ENCODE measurements around the gene PDK2.
"Not testable (repeated sequence)": the region's sequence is repeated elsewhere in the genome, so short reads cannot be mapped to it uniquely, and the experiment has no call there.

The PDK2 gene

DNA sequence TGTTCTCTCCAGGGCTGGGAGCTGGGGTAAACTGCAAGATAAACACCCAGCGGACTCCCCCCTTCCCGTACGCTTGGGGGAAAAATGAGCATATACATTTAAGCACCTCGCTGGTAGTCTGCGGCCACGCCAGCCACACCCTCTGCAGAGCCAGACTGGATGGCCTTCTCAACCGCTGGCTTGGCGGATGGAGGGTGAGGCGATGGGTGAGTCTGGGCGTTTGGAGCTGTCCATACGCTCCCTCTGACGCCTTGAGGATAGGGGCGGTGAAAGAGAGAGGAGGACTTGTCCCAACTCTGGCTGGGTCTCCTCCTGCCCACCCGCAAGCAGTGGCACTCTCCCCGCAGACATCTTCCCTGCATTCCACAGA is 38.2 kb upstream of the PDK2 start:
- peak overlapping the region; percentile 68 for H3K4me3 ChIP-seq (ENCODE audit: low read length)
- no peak for DNase-seq (ENCODE audit: low read depth, low spot score)

- H3K4me3 ChIP-seq (ENCODE audit: low read length), result no peak overlapping the region
Observed at GRCh38 chr17:50057521-50057991, 37.6 kb upstream of the PDK2 start.

GRCh38 chr17:50058296-50058953 is 36.7 kb upstream of the PDK2 start:
- no peak for DNase-seq (ENCODE audit: low read depth, low spot score)
- H3K4me3 ChIP-seq (ENCODE audit: low read length), result no peak overlapping the region

More at GRCh38 chr17:50057521-50057991, 37.6 kb upstream of the PDK2 start:
- no peak for DNase-seq (ENCODE audit: low read depth, low spot score)

GRCh38 chr17:50059256-50059655 is 35.9 kb upstream of the PDK2 start:
- no peak overlapping the region for H3K4me3 ChIP-seq (ENCODE audit: low read length)
- no peak for DNase-seq (ENCODE audit: low read depth, low spot score)

DNA sequence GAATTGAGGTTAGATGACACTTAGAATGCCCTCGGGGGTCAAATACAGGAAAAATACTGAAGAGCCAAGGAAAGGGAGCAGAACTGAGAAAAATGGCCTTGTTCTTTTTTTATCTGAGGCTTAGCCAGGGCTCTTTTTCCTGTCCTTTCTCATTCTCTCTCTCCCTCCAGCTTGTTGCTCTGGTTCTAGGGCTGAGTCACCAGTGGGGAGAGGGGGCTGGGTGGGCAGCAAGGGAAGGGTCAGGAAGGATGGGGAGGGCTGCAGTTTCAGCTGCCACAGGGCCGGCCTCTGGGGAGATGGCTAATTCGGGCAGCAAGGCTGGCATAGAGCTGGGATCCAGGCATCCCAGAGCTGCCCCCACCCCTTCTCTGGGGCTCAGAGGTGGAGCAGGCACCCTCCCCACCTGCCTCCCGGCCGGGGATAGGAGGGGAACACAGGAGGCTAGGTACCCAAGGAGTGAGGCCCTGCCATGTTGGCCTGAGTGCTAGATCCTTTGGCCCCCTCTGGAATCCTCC is 35.3 kb upstream of the PDK2 start:
- H3K4me3 ChIP-seq (ENCODE audit: low read length), result no peak overlapping the region
- DNase-seq (ENCODE audit: low read depth, low spot score), result no peak

DNA sequence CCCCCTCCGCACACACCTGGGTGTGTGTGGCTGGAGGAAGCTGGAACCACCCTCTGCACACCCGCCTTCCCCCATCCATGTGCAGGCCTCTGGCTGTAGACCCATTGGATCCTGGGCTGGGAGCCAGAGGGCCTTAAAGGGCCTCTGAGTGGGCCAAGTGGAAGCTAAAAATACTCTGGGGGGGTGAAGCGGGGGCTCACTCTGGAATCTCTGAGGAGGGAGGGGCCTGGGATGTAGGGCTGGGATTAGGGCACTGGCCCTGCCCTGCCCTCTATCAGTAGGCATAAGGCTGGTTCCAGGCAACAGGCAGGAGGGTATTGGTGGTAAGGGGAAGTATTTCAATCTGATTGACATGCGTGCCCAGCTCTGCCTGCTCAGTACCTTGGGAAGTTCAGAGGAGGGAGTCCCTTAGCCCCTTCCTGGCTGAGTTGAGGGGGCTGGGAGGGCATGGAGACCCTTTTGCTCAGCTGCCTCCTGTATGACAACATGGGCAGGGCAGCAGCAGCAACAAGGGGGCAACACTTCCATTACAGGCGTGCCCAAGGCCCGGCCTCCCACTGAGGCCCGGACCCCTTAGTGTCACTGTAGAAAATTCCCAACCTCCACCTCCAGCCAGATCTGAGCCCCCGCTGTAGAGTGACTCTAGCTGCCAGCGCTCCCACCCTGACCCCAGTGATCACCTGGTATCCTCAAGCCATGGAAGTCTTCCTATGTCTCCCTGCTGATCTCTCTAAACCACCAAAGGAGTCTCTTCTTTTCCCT is 34.0 kb upstream of the PDK2 start:
- DNase-seq (ENCODE audit: low read depth, low spot score), result no peak
- H3K4me3 ChIP-seq (ENCODE audit: low read length), result no peak overlapping the region

GRCh38 chr17:50061713-50062045 is 33.5 kb upstream of the PDK2 start:
- DNase-seq (ENCODE audit: low read depth, low spot score), result not testable (repeated sequence)

DNA sequence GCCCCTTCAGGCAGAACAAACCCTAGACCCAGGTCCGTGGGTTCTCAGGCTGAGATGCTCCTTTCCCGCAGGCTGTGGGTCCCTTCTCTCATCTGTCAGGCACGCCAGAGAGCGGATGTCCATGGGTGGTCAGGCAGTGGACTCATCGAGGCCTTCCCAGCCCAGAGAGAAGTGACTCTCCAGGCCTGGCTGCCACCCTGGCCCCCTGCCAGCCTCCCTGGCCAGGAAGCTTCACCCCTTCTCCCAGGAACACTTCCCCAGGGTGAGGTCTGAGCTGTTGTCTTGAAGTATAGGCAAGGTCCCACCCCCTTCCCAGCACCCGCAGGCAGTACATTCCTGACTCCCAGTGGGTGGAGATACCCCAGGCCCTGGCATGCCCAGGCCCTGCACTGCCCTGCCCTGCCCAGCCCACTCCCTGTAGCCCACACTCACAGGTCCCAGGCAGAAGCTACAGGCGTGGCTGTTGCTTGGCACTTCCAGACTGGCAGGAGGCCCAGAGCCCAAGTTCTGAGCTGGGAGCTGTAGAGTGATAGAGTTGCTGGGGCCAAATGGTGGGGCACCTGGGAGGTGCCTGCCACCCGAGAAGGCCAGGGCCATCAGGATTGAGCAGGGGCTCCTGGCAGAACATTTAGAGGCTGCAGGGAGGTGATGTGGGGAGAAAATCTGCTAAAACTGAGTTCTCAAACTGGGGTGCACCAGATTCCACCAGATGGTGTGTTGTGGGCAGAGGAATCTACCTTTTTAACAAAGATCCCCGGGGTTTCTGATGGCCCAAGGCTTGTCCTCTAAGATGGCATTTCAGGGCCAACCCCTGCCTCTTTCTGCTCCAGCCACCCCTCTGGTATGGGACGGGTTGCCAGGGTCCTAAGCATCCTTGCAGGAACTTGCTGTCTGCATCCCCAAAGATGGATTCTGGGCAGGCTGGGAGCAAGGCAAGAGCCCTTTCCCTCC is 32.6 kb upstream of the PDK2 start:
- H3K4me3 ChIP-seq (ENCODE audit: low read length), result no peak overlapping the region
- DNase-seq (ENCODE audit: low read depth, low spot score), result no peak

More at GRCh38 chr17:50061713-50062045, 33.5 kb upstream of the PDK2 start:
- H3K4me3 ChIP-seq (ENCODE audit: low read length), result not testable (repeated sequence)

GRCh38 chr17:50063561-50064252 is 31.4 kb upstream of the PDK2 start:
- DNase-seq (ENCODE audit: low read depth, low spot score), result no peak
- H3K4me3 ChIP-seq (ENCODE audit: low read length), result no peak overlapping the region

GRCh38 chr17:50064253-50065001 is 30.7 kb upstream of the PDK2 start:
- H3K4me3 ChIP-seq (ENCODE audit: low read length), result no peak overlapping the region

DNA sequence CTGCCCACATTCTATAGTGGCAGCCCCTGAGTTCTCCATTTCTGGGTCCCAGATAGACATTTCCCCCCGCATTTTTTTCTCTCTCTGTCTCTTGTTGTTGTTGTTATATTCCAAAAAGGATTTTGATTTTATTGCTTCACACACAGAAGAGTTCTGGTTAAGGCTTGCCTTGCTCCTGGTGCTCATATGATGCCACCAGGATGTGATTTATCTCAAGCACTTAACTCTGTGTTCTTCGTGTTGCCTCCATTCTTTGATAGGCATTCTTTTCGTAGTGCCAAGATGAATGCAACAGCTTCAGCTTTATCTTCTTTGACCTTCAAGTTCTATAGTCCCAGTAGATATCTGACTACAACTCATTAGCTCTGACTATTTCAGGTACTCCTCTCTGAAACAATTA is 30.1 kb upstream of the PDK2 start:
- DNase-seq (ENCODE audit: low read depth, low spot score), result no peak
- no peak overlapping the region for H3K4me3 ChIP-seq (ENCODE audit: low read length)

More at GRCh38 chr17:50064253-50065001, 30.7 kb upstream of the PDK2 start:
- no peak for DNase-seq (ENCODE audit: low read depth, low spot score)

DNA sequence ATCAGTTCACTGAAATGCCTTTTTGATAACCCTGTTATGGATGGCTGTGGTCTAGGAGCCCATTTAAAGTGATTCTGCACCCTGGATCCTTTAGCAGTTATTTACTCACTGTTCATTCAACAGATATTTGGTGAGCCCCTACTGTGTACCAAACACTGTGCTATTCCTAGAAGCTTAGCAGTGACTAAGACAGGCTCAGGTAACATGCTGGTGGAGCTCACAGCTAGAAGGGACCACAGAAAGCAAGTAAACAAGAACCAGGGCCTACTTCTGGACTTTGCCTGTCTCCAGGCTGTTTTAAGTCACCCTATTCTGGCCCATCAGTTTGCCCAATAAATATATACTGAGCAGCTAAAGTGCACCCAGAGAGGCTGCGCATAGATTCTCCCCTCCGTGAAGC is 28.2 kb upstream of the PDK2 start:
- DNase-seq (ENCODE audit: low read depth, low spot score), result no peak
- no peak overlapping the region for H3K4me3 ChIP-seq (ENCODE audit: low read length)

DNA sequence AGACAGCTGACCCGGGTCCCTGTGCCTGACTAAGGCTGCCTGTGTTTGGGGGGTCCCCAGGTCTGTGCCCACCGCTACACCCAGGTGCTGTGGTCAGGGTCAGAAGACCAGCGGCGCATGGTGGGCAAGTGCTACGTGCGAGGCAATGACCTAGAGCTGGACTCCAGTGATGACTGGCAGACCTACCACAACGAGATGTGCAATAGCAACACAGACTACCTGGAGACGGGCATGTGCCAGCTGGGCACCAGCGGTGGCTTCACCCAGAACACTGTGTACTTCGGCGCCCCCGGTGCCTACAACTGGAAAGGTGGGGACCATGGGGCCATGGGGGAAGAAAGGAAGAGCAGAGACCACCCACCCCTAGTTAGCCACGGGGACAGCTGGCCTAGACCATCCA is 27.2 kb upstream of the PDK2 start:
- no peak for DNase-seq (ENCODE audit: low read depth, low spot score)
- H3K4me3 ChIP-seq (ENCODE audit: low read length), result no peak overlapping the region

DNA sequence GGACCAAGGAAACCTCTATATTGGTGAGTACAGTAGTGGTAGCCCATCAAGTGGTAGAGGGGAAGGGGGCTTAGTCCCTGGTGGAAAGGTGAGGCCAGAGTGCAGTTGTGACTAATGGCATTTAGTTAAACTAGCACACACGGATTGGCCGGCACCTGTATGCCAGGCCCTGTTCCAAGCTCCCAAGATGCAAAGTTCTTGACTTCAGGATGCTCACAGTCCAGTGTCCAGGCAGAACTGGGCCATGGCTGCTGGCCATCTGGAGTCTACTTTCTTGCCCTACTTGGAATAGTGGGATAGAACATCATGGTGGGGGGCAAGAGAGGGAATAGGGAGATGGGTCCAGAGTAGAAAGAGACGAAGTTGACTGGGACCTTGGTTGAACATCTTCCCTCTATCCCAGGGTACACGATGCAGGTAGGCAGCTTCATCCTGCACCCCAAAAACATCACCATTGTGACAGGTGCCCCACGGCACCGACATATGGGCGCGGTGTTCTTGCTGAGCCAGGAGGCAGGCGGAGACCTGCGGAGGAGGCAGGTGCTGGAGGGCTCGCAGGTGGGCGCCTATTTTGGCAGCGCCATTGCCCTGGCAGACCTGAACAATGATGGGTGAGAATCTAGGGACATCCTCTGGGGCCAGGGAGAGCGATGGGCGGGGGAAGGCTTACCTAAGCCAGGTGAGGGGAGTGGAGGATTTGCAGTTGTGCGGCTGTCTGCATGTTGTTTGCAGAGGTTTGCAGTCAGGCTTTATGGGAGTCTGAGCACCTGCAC is 24.1 kb upstream of the PDK2 start:
- DNase-seq (ENCODE audit: low read depth, low spot score), result no peak
- H3K4me3 ChIP-seq (ENCODE audit: low read length), result no peak overlapping the region

DNA sequence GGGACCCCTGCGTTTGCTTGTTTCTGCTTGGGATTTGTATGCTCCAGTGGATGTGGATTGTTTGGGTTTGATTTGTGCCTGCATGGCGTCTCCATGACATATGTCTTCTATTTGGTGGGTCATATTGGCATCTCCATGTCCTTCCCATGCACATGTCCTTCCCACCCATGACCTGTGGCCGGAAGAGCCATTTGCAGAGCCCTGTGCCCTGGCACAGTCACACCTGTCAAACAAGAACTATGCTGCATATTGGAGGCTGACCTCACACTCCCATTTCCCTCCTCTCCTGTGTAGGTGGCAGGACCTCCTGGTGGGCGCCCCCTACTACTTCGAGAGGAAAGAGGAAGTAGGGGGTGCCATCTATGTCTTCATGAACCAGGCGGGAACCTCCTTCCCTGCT is 23.5 kb upstream of the PDK2 start:
- no peak overlapping the region for H3K4me3 ChIP-seq (ENCODE audit: low read length)
- DNase-seq (ENCODE audit: low read depth, low spot score), result no peak

- DNase-seq (ENCODE audit: low read depth, low spot score), result peak; percentile 44
Observed at GRCh38 chr17:50072130-50072529, 23.0 kb upstream of the PDK2 start.

GRCh38 chr17:50072925-50073324 is 22.2 kb upstream of the PDK2 start:
- DNase-seq (ENCODE audit: low read depth, low spot score), result no peak
- H3K4me3 ChIP-seq (ENCODE audit: low read length), result no peak overlapping the region

More at GRCh38 chr17:50072130-50072529, 23.0 kb upstream of the PDK2 start:
- no peak overlapping the region for H3K4me3 ChIP-seq (ENCODE audit: low read length)

DNA sequence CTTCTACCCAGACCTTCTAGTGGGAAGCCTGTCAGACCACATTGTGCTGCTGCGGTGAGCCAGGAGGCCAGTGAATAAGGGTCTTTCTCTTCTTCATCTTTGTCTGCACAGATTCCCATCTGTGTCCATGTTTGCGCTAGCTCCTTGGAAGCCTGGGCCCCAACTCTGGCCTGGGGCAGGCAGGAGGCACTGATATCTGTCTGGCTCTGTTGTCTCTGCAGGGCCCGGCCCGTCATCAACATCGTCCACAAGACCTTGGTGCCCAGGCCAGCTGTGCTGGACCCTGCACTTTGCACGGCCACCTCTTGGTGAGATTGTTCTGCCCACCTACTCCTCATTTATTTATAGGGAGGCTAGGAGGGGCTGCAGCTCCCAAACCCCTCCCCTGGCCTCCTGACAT is 20.9 kb upstream of the PDK2 start:
- DNase-seq (ENCODE audit: low read depth, low spot score), result no peak
- no peak overlapping the region for H3K4me3 ChIP-seq (ENCODE audit: low read length)

Measured in Jurkat, Clone E6-1 (cell line).